Measurements from ENCODE around the gene CASKIN1. TPM values are rescaled to one million over a fixed set of nuclear protein-coding genes. Genes with fewer than 3 reads are reported as not detected.

CASKIN1 gene
- total and polyA plus RNA-seq, 3 donors from 2014 or later = 2.1 to 159 (median 6.4) TPM

DNA sequence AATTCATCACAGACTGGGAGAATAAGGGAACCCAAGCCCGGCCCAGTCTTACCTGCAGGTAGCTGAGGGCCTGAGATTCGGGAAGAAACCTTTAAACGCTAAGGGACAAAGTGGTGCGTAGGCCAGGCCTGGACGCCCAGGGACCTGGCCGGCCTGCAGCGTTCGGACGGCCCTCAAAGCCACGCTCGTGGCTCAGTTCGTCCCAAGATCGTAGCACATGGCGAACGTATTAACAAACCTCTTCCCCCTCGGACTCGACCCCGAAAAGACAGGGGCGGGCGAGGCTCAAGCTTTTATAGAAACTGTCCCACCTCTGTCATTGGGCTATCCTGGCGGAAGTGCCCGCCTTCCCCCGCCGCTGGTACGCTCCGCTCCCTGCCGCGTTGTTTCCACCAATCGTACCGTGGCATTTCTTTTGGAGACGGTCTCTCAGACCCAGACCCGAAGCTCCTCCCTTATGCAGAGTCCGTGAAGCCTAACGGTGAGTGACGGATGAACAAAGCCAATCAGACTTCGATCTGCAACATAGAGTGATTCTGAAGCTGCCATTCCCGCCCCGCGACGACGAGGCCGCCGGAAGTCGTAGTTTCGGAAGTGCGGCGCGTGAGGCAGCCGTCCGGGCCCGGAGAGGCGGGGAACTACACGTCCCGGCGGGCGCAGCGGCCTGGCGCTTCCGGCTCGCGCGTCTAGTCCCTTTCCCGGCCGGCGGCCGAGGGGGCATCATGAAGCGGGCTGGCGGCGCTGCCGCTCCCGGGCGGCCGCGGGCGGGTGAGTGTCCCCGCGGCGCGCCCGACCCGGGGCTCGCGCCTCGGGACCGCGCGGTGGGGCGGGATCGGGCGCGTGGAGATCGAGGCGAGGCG is 41.1 kb downstream of the CASKIN1 start, which contains the start of gene TRAF7:
TSS of gene TRAF7 (plus strand) at position 692 of the 860 bp plus-strand sequence. CDS start 8,139 bp downstream, outside the sequence.
- Histone ChIP-seq H3K36me3 (ENCODE audit: low read depth, missing control alignments) (no peaks in the 10 kb centered on the region), H3K9me3 (no peaks in the 10 kb centered on the region), H3K4me3 (peak within 1 kb of the TSS; percentile 79 to 86), H3K4me1 (peaks cover 61% of the 10 kb centered on the region), H3K27ac (peak within 1 kb of the TSS; percentile 72 to 89), H3K27me3 (no peaks in the 10 kb centered on the region)
- intact Hi-C loops (cut with DNase I; ENCODE audit: low total_unique reads) = loop anchor here (10.0 kb wide), 1 partner anchor 99 kb away; the partner anchor contains the start of gene ECI1
- TF ChIP-seq, protein P1, sequence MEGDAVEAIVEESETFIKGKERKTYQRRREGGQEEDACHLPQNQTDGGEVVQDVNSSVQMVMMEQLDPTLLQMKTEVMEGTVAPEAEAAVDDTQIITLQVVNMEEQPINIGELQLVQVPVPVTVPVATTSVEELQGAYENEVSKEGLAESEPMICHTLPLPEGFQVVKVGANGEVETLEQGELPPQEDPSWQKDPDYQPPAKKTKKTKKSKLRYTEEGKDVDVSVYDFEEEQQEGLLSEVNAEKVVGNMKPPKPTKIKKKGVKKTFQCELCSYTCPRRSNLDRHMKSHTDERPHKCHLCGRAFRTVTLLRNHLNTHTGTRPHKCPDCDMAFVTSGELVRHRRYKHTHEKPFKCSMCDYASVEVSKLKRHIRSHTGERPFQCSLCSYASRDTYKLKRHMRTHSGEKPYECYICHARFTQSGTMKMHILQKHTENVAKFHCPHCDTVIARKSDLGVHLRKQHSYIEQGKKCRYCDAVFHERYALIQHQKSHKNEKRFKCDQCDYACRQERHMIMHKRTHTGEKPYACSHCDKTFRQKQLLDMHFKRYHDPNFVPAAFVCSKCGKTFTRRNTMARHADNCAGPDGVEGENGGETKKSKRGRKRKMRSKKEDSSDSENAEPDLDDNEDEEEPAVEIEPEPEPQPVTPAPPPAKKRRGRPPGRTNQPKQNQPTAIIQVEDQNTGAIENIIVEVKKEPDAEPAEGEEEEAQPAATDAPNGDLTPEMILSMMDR (IDR thresholded peaks at IDR 0.05) = no peak
- TF ChIP-seq POLR2A (IDR thresholded peaks at IDR 0.05) = peak; percentile 99
- 0 to 1% methylated on average over 21 to 70 of the region's 94 CpGs for WGBS, 2 donors
- DNase-seq = peak; percentile 100

DNA sequence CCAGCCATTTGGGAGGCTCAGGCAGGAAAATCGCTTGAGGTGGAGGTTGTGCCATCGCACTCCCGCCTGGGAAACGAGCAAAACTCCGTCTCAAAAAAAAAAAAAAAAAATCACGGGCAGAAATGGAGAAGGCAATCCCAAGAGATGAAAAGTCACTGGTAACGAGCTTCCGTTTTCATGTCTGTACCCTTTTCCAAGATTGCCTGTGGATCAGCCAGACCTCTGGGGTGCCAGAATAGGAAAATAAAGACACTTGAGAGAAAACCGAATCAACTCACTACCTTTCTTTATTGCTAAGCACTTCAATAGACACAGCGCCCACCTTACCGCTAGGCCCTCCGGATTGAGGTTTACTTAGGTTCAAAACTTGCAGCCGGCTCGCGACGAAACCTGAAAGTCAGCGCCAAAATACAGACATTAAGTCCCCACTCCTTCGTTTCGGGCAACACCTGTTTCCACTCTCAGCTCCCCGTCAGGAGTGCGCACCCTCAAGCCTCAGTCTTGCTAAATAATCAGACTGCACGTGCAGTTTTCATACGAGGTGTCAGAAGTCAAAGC is 41.8 kb downstream of the CASKIN1 start:
- no peaks in the 10 kb centered on the region for H3K36me3 ChIP-seq (ENCODE audit: low read depth, missing control alignments)
- H3K4me3 ChIP-seq = peak overlapping the region; percentile 79 to 86
- TF ChIP-seq POLR2A (IDR thresholded peaks at IDR 0.05) = no peak
- TF ChIP-seq, protein P1 (IDR thresholded peaks at IDR 0.05) = no peak
- peak overlapping the region; percentile 72 to 81 for H3K27ac ChIP-seq
- H3K9me3 ChIP-seq = no peaks in the 10 kb centered on the region
- H3K4me1 ChIP-seq = peaks cover 66% of the 10 kb centered on the region
- 2 to 4% methylated on average over 23 of the region's 23 CpGs for WGBS, 2 donors
- H3K27me3 ChIP-seq = no peaks in the 10 kb centered on the region
- DNase-seq = no peak
- intact Hi-C loops (cut with DNase I; ENCODE audit: low total_unique reads) = loop anchor here (10.0 kb wide), 1 partner anchor 100 kb away; the partner anchor contains the start of gene ECI1

DNA sequence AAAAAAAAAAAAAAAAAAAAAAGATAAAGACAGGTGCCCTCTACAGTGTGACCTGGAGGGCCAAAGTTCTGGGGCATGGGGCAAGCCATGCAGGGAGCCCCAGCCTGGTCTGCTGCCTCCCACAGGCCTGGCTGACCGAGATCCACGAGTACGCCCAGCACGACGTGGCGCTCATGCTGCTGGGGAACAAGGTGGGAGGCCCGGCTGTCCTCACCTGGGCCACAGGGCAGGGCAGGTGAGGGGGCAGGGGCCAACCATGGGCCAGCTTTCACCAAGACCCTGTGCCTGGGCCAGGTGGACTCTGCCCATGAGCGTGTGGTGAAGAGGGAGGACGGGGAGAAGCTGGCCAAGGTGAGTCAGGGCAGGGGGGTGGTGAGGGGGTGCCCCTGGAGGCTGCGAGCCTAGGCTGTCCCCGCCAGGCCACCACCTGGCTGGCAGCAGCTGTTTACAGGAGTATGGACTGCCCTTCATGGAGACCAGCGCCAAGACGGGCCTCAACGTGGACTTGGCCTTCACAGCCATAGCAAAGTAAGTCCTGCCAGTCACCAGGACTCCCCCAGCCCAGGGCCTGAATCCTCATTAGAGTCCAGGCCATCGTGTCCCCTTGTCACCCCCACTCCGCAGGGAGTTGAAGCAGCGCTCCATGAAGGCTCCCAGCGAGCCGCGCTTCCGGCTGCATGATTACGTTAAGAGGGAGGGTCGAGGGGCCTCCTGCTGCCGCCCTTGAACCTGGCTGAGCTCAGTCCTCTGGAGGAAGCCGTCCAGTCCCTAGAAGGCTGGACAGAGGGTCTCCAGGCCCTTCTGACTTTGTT is 43.5 kb downstream of the CASKIN1 start:
- peak overlapping the region; percentile 4 to 86 for H3K4me3 ChIP-seq
- H3K9me3 ChIP-seq = no peaks in the 10 kb centered on the region
- no peak for DNase-seq
- TF ChIP-seq POLR2A (IDR thresholded peaks at IDR 0.05) = no peak
- TF ChIP-seq, protein P1 (IDR thresholded peaks at IDR 0.05) = no peak
- intact Hi-C loops (cut with DNase I; ENCODE audit: low total_unique reads) = loop anchor here (10.0 kb wide), 1 partner anchor 102 kb away; the partner anchor contains the start of gene ECI1
- WGBS, 2 donors = 32 to 68% methylated on average over 11 to 25 of the region's 25 CpGs
- H3K27ac ChIP-seq = peak overlapping the region in 1 of 2 donors; percentile 11
- H3K27me3 ChIP-seq = no peaks in the 10 kb centered on the region
- H3K36me3 ChIP-seq (ENCODE audit: low read depth, missing control alignments) = no peaks in the 10 kb centered on the region
- peaks cover 66% of the 10 kb centered on the region for H3K4me1 ChIP-seq

DNA sequence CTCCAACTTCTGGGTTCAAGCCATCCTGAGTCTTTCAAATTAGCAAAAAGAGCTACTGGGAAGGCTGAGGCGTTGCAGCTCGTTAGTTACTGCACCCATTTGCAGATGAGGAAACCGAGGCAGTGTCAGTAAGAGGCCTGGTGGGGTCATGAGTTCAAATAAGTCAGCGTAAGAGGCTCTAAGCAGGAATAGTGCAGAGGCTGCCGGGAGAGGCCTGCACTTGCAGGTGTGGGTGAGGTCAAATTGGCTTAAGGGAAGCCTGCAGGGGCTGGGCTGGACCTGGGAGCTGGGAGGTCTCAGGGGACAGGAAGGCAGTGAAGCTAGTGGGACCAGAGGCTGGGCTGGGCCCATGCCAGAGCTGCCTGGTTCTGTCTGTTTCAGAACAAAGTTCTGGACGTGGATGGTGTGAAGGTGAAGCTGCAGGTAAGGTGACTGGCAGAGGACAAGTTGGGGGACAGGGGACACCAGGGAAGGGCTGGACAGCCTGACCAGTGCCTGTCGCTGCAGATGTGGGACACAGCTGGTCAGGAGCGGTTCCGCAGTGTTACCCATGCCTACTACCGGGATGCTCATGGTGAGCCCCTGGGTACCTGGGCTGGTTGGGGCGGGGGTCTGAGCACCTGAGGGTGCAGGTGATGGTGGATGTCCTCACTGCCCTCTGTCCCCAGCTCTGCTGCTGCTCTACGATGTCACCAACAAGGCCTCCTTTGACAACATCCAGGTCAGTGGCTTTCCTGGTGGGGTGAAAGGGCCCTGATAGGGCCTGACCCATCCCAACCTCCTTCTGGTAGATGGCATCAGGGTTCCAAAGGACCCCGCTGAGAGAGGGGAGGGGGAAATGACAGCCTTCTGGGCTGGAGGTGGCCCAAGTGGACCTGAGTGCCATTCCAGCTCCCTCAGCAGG is 45.0 kb downstream of the CASKIN1 start:
- Histone ChIP-seq H3K9me3 (no peaks in the 10 kb centered on the region), H3K27ac (no peak overlapping the region), H3K36me3 (ENCODE audit: low read depth, missing control alignments) (no peaks in the 10 kb centered on the region), H3K4me3 (no peak overlapping the region), H3K27me3 (no peaks in the 10 kb centered on the region), H3K4me1 (peaks cover 53% of the 10 kb centered on the region)
- DNase-seq = no peak
- intact Hi-C loops (cut with DNase I; ENCODE audit: low total_unique reads) = loop anchor here (10.0 kb wide), 1 partner anchor 103 kb away; the partner anchor contains the start of gene ECI1
- TF ChIP-seq, protein P1 (IDR thresholded peaks at IDR 0.05) = no peak
- no peak for TF ChIP-seq POLR2A (IDR thresholded peaks at IDR 0.05)
- WGBS, 2 donors = 78 to 81% methylated on average over 11 to 13 of the region's 13 CpGs

Measured in testis (tissue), 3 donors.